Panc1 (cell line): ENCODE results near the gene C1orf87.

Experiments
- POLR2AphosphoS5 ChIP-seq: IDR thresholded peaks from 2 replicates; pipeline ENCODE4 v1.6.1; 2012; ENCODE audit warnings: mild to moderate bottlenecking, low read depth, low read length, moderate library complexity
- TCF7L2 ChIP-seq: IDR thresholded peaks from 2 replicates; pipeline ENCODE4 v1.6.1; 2011; ENCODE audit warnings: mild to moderate bottlenecking, low read depth, low read length, inconsistent platforms
- TF ChIP-seq, protein P1 (sequence below): fragments of 450-650 bp; IDR thresholded peaks from 2 replicates; pipeline ENCODE4 v1.5.1; 2017; ENCODE audit warnings: mild to moderate bottlenecking

DNA sequence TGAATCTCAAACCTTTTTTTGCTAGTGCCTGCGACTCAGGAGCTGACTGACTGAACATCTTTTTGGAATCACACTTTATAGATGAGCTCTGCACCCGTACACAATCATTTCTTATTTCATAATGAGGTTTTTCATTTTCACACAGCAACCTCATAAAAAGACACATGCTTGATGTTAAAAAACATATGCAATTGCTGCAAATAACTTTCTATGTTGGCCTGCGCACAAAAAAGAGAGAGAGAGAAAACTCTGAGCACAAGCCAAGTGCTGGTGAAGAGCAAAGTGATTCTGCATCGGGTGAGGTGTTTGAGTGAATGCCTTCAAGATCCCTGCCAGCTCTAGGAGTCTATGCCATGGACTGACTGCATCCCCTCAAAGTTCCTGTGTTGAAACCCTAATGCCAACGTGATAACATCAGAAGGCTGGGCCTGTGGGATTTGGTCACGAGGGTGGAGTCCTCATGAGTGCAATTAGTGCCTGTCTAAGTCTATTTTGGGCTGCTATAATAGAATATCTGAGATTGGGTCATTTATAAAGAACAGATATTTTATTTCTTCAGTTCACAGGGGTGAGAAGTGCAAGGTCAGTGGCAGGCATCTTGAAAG, 36.6 kb downstream of the C1orf87 start:
- TF ChIP-seq, protein P1, sequence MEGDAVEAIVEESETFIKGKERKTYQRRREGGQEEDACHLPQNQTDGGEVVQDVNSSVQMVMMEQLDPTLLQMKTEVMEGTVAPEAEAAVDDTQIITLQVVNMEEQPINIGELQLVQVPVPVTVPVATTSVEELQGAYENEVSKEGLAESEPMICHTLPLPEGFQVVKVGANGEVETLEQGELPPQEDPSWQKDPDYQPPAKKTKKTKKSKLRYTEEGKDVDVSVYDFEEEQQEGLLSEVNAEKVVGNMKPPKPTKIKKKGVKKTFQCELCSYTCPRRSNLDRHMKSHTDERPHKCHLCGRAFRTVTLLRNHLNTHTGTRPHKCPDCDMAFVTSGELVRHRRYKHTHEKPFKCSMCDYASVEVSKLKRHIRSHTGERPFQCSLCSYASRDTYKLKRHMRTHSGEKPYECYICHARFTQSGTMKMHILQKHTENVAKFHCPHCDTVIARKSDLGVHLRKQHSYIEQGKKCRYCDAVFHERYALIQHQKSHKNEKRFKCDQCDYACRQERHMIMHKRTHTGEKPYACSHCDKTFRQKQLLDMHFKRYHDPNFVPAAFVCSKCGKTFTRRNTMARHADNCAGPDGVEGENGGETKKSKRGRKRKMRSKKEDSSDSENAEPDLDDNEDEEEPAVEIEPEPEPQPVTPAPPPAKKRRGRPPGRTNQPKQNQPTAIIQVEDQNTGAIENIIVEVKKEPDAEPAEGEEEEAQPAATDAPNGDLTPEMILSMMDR: no peak
- TF ChIP-seq TCF7L2: no peak
- TF ChIP-seq POLR2AphosphoS5: no peak
